H1 (cell line): Measurements from ENCODE around the gene PTPRCAP. TPM values are rescaled to one million over a fixed set of nuclear protein-coding genes. Genes with fewer than 3 reads are reported as not detected.
A peak's percentile ranks its signal among the peaks of the same experiment; 100 is the strongest.

ENCODE experiments used
- CTCF ChIA-PET: fragments of 300-600 bp; sonication (Branson Sonifier 250); formaldehyde crosslinking; loops from one replicate; lab custom pipeline; 2021; ENCODE audit not compliant: partially characterized antibody; lab: Charles Lee
- POLR2A ChIA-PET: fragments of 300-600 bp; sonication (Branson Sonifier 250); formaldehyde crosslinking; loops from one replicate; lab custom pipeline; 2021; ENCODE audit warnings: inconsistent platforms; ENCODE audit not compliant: partially characterized antibody; lab: Charles Lee
- DNase-seq, 2 experiments: peaks; one replicate each; pipeline versions ENCODE4 v3.0.0 to v3.0.0-alpha.2; 2010 to 2022; ENCODE audit warnings: low spot score in 2 of 2, low read depth in 1 of 2, mixed read lengths in 1 of 2
- FAIRE-seq: peaks from 2 replicates; lab custom pipeline; 2011; peaks lifted over from hg19 to GRCh38; lab: Jason Lieb, UNC
- H2AFZ ChIP-seq: 2 replicates; pipeline ENCODE4 v1.8.1; 2012; ENCODE audit warnings: low read length, inconsistent platforms
- H2AK5ac ChIP-seq: 2 replicates; pipeline ENCODE4 v1.6.1; 2013; ENCODE audit warnings: low read depth, low read length
- H2BK120ac ChIP-seq: replicated peaks from 2 replicates; pipeline ENCODE3; 2013; ENCODE audit warnings: low read depth, low read length, inconsistent platforms
- H2BK12ac ChIP-seq: 2 replicates; pipeline ENCODE4 v1.6.1; 2013; ENCODE audit warnings: low read depth, low read length
- H2BK15ac ChIP-seq: 2 replicates; pipeline ENCODE4 v1.6.1; 2013; ENCODE audit warnings: low read length
- H2BK20ac ChIP-seq: 2 replicates; pipeline ENCODE4 v1.6.1; 2013; ENCODE audit warnings: low read length
- H2BK5ac ChIP-seq: 2 replicates; pipeline ENCODE4 v1.6.1; 2013; ENCODE audit warnings: low read depth, low read length
- H3K14ac ChIP-seq: 2 replicates; pipeline ENCODE4 v1.6.1; 2013; ENCODE audit warnings: inconsistent platforms; ENCODE audit not compliant: insufficient read length
- H3K18ac ChIP-seq: 2 replicates; pipeline ENCODE4 v1.6.1; 2013; ENCODE audit warnings: low read length; ENCODE audit errors: extremely low read depth
- H3K23ac ChIP-seq: 2 replicates; pipeline ENCODE4 v1.6.1; 2013; ENCODE audit warnings: inconsistent platforms; ENCODE audit not compliant: insufficient read length
- H3K23me2 ChIP-seq: 2 replicates; pipeline ENCODE4 v1.6.1; 2013; ENCODE audit warnings: low read depth, low read length
- H3K27ac ChIP-seq: 2 replicates; pipeline ENCODE4 v1.6.1; 2011; ENCODE audit warnings: low read depth, low read length, inconsistent platforms
- H3K27me3 ChIP-seq, 4 experiments: replicated peaks in 1 of 4; 1 replicate in 1 of 4; 2 replicates in 3 of 4; pipeline versions ENCODE4 v1.6.1 to v1.8.1; 2011 to 2013; ENCODE audit warnings: low read length in 3 of 4, mild to moderate bottlenecking in 3 of 4, inconsistent platforms in 2 of 4, mixed read lengths in 2 of 4, moderate library complexity in 1 of 4; ENCODE audit not compliant: control insufficient read depth in 3 of 4, insufficient read depth in 3 of 4; ENCODE audit errors: extremely low read depth in 1 of 4
- H3K36me3 ChIP-seq, 4 experiments: 2 replicates each; pipeline versions ENCODE4 v1.6.1 to v1.8.1; 2011 to 2013; ENCODE audit warnings: mild to moderate bottlenecking in 4 of 4, low read length in 3 of 4, moderate library complexity in 2 of 4, control low read depth in 1 of 4, inconsistent platforms in 1 of 4; ENCODE audit not compliant: insufficient read depth in 4 of 4, control insufficient read depth in 2 of 4
- H3K4ac ChIP-seq: replicated peaks from 2 replicates; pipeline ENCODE3; 2013; ENCODE audit warnings: low read length, low read depth, mixed read lengths, inconsistent platforms; ENCODE audit not compliant: insufficient read length
- H3K4me1 ChIP-seq, 4 experiments: replicated peaks in 1 of 4; 1 replicate in 1 of 4; 2 replicates in 3 of 4; pipeline versions ENCODE4 v1.6.1 to v1.8.1; 2011 to 2013; ENCODE audit warnings: low read length in 3 of 4, inconsistent platforms in 2 of 4, mixed read lengths in 1 of 4; ENCODE audit not compliant: insufficient read depth in 4 of 4, control insufficient read depth in 3 of 4
- H3K4me2 ChIP-seq, 2 experiments: 2 replicates each; pipeline versions ENCODE4 v1.6.1 to v1.8.1; 2011 to 2013; ENCODE audit warnings: low read depth in 2 of 2, low read length in 2 of 2, control low read depth in 1 of 2, inconsistent platforms in 1 of 2, mild to moderate bottlenecking in 1 of 2; ENCODE audit not compliant: insufficient read depth in 1 of 2
- H3K4me3 ChIP-seq, 4 experiments: fragments of 200-600, 300-600 bp in 1 of 4; sonication (generic), shearing (Covaris generic), sonication (Bioruptor Twin) in 1 of 4; 2 replicates each; pipeline versions ENCODE4 v1.5.1 to v1.8.1; 2011 to 2016; ENCODE audit warnings: low read length in 4 of 4, low read depth in 3 of 4, control low read depth in 2 of 4, inconsistent platforms in 2 of 4, mild to moderate bottlenecking in 2 of 4, mixed read lengths in 1 of 4, moderate library complexity in 1 of 4; ENCODE audit not compliant: insufficient read depth in 2 of 4; ENCODE audit errors: extremely low read depth in 1 of 4
- H3K56ac ChIP-seq: replicated peaks from 2 replicates; pipeline ENCODE3; 2013; ENCODE audit warnings: low read depth, mild to moderate bottlenecking, mixed read lengths, low read length, inconsistent platforms; ENCODE audit not compliant: insufficient read length
- H3K79me1 ChIP-seq: 2 replicates; pipeline ENCODE4 v1.6.1; 2013; ENCODE audit warnings: low read depth, low read length, control low read depth
- H3K79me2 ChIP-seq, 2 experiments: 2 replicates each; pipeline versions ENCODE4 v1.6.1 to v1.8.1; 2012 to 2013; ENCODE audit warnings: low read length in 2 of 2, mild to moderate bottlenecking in 2 of 2, inconsistent platforms in 1 of 2; ENCODE audit not compliant: insufficient read depth in 2 of 2, control insufficient read depth in 1 of 2
- H3K9ac ChIP-seq, 4 experiments: replicated peaks in 1 of 4; 1 replicate in 1 of 4; 2 replicates in 3 of 4; pipeline versions ENCODE4 v1.6.1 to v1.8.1; 2011 to 2013; ENCODE audit warnings: low read depth in 3 of 4, low read length in 3 of 4, control low read depth in 2 of 4, mild to moderate bottlenecking in 2 of 4, moderate library complexity in 2 of 4, inconsistent platforms in 1 of 4; ENCODE audit errors: extremely low read depth in 1 of 4
- H3K9me3 ChIP-seq, 2 experiments: 2 replicates each; pipeline versions ENCODE4 v1.6.1 to v1.8.1; 2012 to 2013; ENCODE audit warnings: mild to moderate bottlenecking in 2 of 2, moderate library complexity in 2 of 2, control low read depth in 1 of 2, inconsistent platforms in 1 of 2, low read depth in 1 of 2, low read length in 1 of 2, mixed read lengths in 1 of 2; ENCODE audit not compliant: insufficient read depth in 2 of 2
- H4K20me1 ChIP-seq, 2 experiments: replicated peaks in 1 of 2; 2 replicates each; pipeline versions ENCODE3 to v1.8.1; 2011 to 2013; ENCODE audit warnings: inconsistent platforms in 2 of 2, low read length in 2 of 2, mild to moderate bottlenecking in 1 of 2; ENCODE audit not compliant: insufficient read depth in 2 of 2, control insufficient read depth in 1 of 2
- H4K5ac ChIP-seq: 2 replicates; pipeline ENCODE4 v1.6.1; 2013; ENCODE audit warnings: low read length, low read depth, mixed read lengths, inconsistent platforms; ENCODE audit not compliant: insufficient read length
- H4K8ac ChIP-seq: 2 replicates; pipeline ENCODE4 v1.8.0; 2013; ENCODE audit warnings: mild to moderate bottlenecking, moderate library complexity, low read length, inconsistent platforms; ENCODE audit not compliant: insufficient read depth; ENCODE audit errors: extremely low read depth
- H4K91ac ChIP-seq: replicated peaks from 2 replicates; pipeline ENCODE3; 2013; ENCODE audit warnings: low read length, mixed read lengths, inconsistent platforms; ENCODE audit not compliant: insufficient read length
- BCL11A ChIP-seq, 2 experiments: IDR thresholded peaks; one replicate each; pipeline ENCODE4 v1.6.1; 2011; ENCODE audit warnings: low read depth in 2 of 2, low read length in 2 of 2, mild to moderate bottlenecking in 2 of 2
- CBX8 ChIP-seq: fragments of 300-800, 300-1000 bp; sonication (generic); IDR thresholded peaks from 2 replicates; pipeline ENCODE4 v1.7.1; 2016; ENCODE audit warnings: low read depth, low read length, borderline replicate concordance
- CHD1 ChIP-seq: IDR thresholded peaks from 2 replicates; pipeline ENCODE4 v1.6.1; 2012; ENCODE audit warnings: low read depth, low read length, improper control_type of control experiment
- CHD2 ChIP-seq: IDR thresholded peaks from 2 replicates; pipeline ENCODE4 v1.6.1; 2012; ENCODE audit warnings: low read length, improper control_type of control experiment
- CREB1 ChIP-seq: IDR thresholded peaks from 2 replicates; pipeline ENCODE4 v1.6.1; 2012; ENCODE audit warnings: inconsistent platforms
- GTF2F1 ChIP-seq: IDR thresholded peaks from 2 replicates; pipeline ENCODE4 v1.6.1; 2012; ENCODE audit warnings: low read depth, low read length, improper control_type of control experiment, borderline replicate concordance
- HDAC2 ChIP-seq, 2 experiments: fragments of 300-600 bp in 1 of 2; sonication (generic) in 1 of 2; IDR thresholded peaks; 2 replicates each; pipeline ENCODE4 v1.6.1; 2011 to 2012; ENCODE audit warnings: low read depth in 2 of 2, low read length in 2 of 2, mild to moderate bottlenecking in 2 of 2, moderate library complexity in 2 of 2, borderline replicate concordance in 1 of 2, inconsistent platforms in 1 of 2
- KDM4A ChIP-seq: IDR thresholded peaks from one replicate; pipeline ENCODE4 v1.7.1; 2012; ENCODE audit warnings: low read depth, mild to moderate bottlenecking, moderate library complexity, low read length, inconsistent platforms; ENCODE audit not compliant: severe bottlenecking
- POLR2AphosphoS5 ChIP-seq: IDR thresholded peaks from 2 replicates; pipeline ENCODE4 v1.6.1; 2011; ENCODE audit warnings: low read depth, low read length
- RAD21 ChIP-seq, 2 experiments: IDR thresholded peaks in 1 of 2; conservative IDR thresholded peaks in 1 of 2; 2 replicates each; pipeline ENCODE4 v1.6.1; 2011; ENCODE audit warnings: low read depth in 2 of 2, low read length in 2 of 2, improper control_type of control experiment in 1 of 2, inconsistent platforms in 1 of 2, mild to moderate bottlenecking in 1 of 2, moderate library complexity in 1 of 2
- RNF2 ChIP-seq: fragments of 200-900, 300-1000 bp; sonication (generic); IDR thresholded peaks from 2 replicates; pipeline ENCODE4 v1.7.1; 2016; ENCODE audit warnings: borderline replicate concordance, low read depth, mild to moderate bottlenecking, antibody characterized with exemption, low read length; ENCODE audit not compliant: poor library complexity, severe bottlenecking; ENCODE audit errors: missing control alignments
- SP2 ChIP-seq: IDR thresholded peaks from 2 replicates; pipeline ENCODE4 v1.6.1; 2012; ENCODE audit warnings: mild to moderate bottlenecking, low read length, inconsistent platforms
- TAF1 ChIP-seq: IDR thresholded peaks from 2 replicates; pipeline ENCODE4 v1.6.1; 2011; ENCODE audit warnings: mild to moderate bottlenecking, low read depth, low read length
- TCF12 ChIP-seq: IDR thresholded peaks from 2 replicates; pipeline ENCODE4 v1.6.1; 2011; ENCODE audit warnings: low read depth, mild to moderate bottlenecking, low read length
- WGBS, 2 experiments: shearing (Covaris generic) in 1 of 2; methylation state at CpG; one replicate each; pipeline versions ENCODE4 v1.1.6 to v1.1.7; 2013 to 2015; ENCODE audit warnings: low lambda C conversion rate in 2 of 2, mixed read lengths in 2 of 2, inconsistent platforms in 1 of 2, low coverage in 1 of 2, missing lambda C conversion rate in 1 of 2; ENCODE audit not compliant: insufficient replicate concordance in 2 of 2, insufficient coverage in 1 of 2, insufficient read length in 1 of 2; ENCODE audit errors: extremely low coverage in 1 of 2, missing lambda C conversion rate in 1 of 2; 5-methylcytosine and 5-hydroxymethylcytosine counted together
- polyA plus RNA-seq, 7 experiments: library from polyadenylated mRNA; depleted of rRNA in 3 of 7; stranded (reverse) in 5 of 7; unstranded in 2 of 7; fragments of >200 nt in 5 of 7; fragments of 200-250 nt in 2 of 7; gene quantifications; 1 replicate in 5 of 7; 2 replicates in 1 of 7; 4 replicates in 1 of 7; pipeline versions ENCODE4 v1.2.1 to v1.2.3, GENCODE V29; 2011 to 2013; ENCODE audit warnings: missing spikeins in 2 of 7, mixed read lengths in 2 of 7
- total RNA-seq: library from RNA; stranded (reverse); fragmentation: NEBNext Ultra II Directional; extraction: Animal tissue kit (Norgen Biotek cat#: 25700); gene quantifications from 2 replicates; pipeline ENCODE4 v1.2.1, GENCODE V29; 2021

The PTPRCAP gene
- total and polyA plus RNA-seq, 2 of the 8 experiments (the other 6 are each of a cell fraction or from before 2014, with no cell fraction given), result 0.78 to 6.7 TPM

DNA sequence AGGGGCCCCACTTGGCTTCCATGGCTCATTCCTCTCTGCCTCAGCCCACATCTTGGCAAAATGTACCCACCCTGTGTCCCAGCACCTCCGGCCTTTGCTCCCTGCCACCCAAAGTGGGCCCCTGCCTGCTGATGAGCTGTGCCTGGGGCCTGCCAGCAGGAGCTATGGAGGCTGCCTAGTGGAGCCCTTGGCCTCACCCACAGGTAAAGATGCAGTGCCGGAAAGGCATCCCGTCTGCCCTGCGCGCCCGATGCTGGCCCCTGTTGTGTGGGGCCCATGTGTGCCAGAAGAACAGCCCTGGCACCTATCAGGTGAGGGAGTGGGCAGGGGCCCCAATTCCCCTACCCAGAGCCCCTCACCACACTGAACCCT is 32.3 kb downstream of the PTPRCAP start:
- ChIA-PET POLR2A (interaction anchor here (1.1 to 2.1 kb wide), 9 partner anchors 9 to 87 kb away, joined by 3 to 5 read pairs (median 4); no protein-coding TSS in a partner anchor), CTCF (interaction anchor here (0.7 to 1.7 kb wide), 4 partner anchors 9 to 63 kb away, joined by 3 to 4 read pairs (median 3); no protein-coding TSS in a partner anchor)
- no peaks in the 10 kb centered on the region for H3K9me3 ChIP-seq
- H3K4me3 ChIP-seq, result no peak overlapping the region
- no peak overlapping the region for H2BK5ac ChIP-seq
- H3K23me2 ChIP-seq, result peaks cover 4% of the 10 kb centered on the region; the same call in 1 of the 2 replicates
- no peak overlapping the region for H3K27ac ChIP-seq
- peaks cover 0 to 7% of the 10 kb centered on the region in 2 experiments for H4K20me1 ChIP-seq
- H2AFZ ChIP-seq, result no peak overlapping the region
- H2BK15ac ChIP-seq, result no peak overlapping the region
- no peak overlapping the region for H4K5ac ChIP-seq
- FAIRE-seq, result no peak
- no peak overlapping the region for H2AK5ac ChIP-seq
- H3K56ac ChIP-seq, result no peak overlapping the region
- H4K8ac ChIP-seq, result peak overlapping the region; percentile 41; the same call in 1 of the 2 replicates
- no peak overlapping the region for H3K4ac ChIP-seq
- H3K4me2 ChIP-seq, result no peak overlapping the region
- no peaks in the 10 kb centered on the region for H3K36me3 ChIP-seq
- H2BK20ac ChIP-seq, result no peak overlapping the region
- peaks cover 0 to 10% of the 10 kb centered on the region in 2 experiments; a peak in 2 of 4 replicates for H3K79me2 ChIP-seq
- peaks cover 3% of the 10 kb centered on the region for H3K79me1 ChIP-seq
- no peaks in the 10 kb centered on the region; a peak in 1 of 7 replicates for H3K27me3 ChIP-seq
- DNase-seq, result no peak
- H3K18ac ChIP-seq, result no peak overlapping the region
- WGBS, 2 experiments, result 95% methylated on average over 6 of the region's 6 CpGs; no CpG with 5 or more reads in 1 of the 2 experiments
- no peak overlapping the region for H3K23ac ChIP-seq
- no peak overlapping the region for H3K14ac ChIP-seq
- no peak overlapping the region for H4K91ac ChIP-seq
- H3K4me1 ChIP-seq, result peaks cover 0 to 14% (median 9%) of the 10 kb centered on the region in 4 experiments; a peak in 5 of 7 replicates
- no peak overlapping the region for H2BK120ac ChIP-seq
- no peak overlapping the region for H3K9ac ChIP-seq
- no peak overlapping the region for H2BK12ac ChIP-seq
- no peak for TF ChIP-seq RNF2
- TF ChIP-seq GTF2F1, result no peak
- no peak for TF ChIP-seq CHD1
- TF ChIP-seq CHD2, result no peak
- no peak for TF ChIP-seq TCF12
- TF ChIP-seq SP2, result no peak
- TF ChIP-seq RAD21 (IDR thresholded peaks at IDR 0.05 in 1 of 2, conservative IDR thresholded peaks at IDR 0.05 in 1 of 2; ENCODE audit: low read depth in 2 of 2, low read length in 2 of 2), result no peak
- TF ChIP-seq CREB1, result no peak
- no peak for TF ChIP-seq POLR2AphosphoS5
- no peak for TF ChIP-seq BCL11A (IDR thresholded peaks at IDR 0.05; ENCODE audit: low read depth in 2 of 2, low read length in 2 of 2)
- TF ChIP-seq CBX8, result no peak
- no peak for TF ChIP-seq HDAC2 (IDR thresholded peaks at IDR 0.05; ENCODE audit: borderline replicate concordance in 1 of 2, low read depth in 2 of 2, low read length in 2 of 2)
- no peak for TF ChIP-seq TAF1
- TF ChIP-seq KDM4A, result no peak
